Cardiac muscle cell (in vitro differentiated cells and primary cell): ENCODE measurements around the gene SPTB. TPM values are rescaled to one million over a fixed set of nuclear protein-coding genes. Genes with fewer than 3 reads are reported as not detected.
"Not testable (repeated sequence)": the region's sequence is repeated elsewhere in the genome, so short reads cannot be mapped to it uniquely, and the experiment has no call there.

Experiments used
- DNase-seq, 2 donors: peaks; one replicate each; pipeline versions ENCODE4 v3.0.0 to v3.0.0-alpha.2; 2010 to 2017; ENCODE audit warnings: low read depth in 1 of 2, low spot score in 1 of 2
- H3K27ac ChIP-seq: fragments of 200-600 bp; sonication (generic); 2 replicates; pipeline ENCODE4 v1.5.1; 2016
- H3K27me3 ChIP-seq: fragments of 200-600 bp; sonication (generic); 2 replicates; pipeline ENCODE4 v1.6.0; 2016; ENCODE audit warnings: control low read depth
- H3K36me3 ChIP-seq: fragments of 200-600 bp; sonication (generic); 2 replicates; pipeline ENCODE4 v1.5.1; 2016; ENCODE audit warnings: control low read depth
- H3K4me1 ChIP-seq: fragments of 200-600 bp; sonication (generic); 2 replicates; pipeline ENCODE4 v1.8.1; 2017; ENCODE audit warnings: low read depth, mild to moderate bottlenecking, mixed run types
- H3K4me3 ChIP-seq: fragments of 200-600 bp; sonication (generic); 2 replicates; pipeline ENCODE4 v1.5.1; 2016; ENCODE audit warnings: mild to moderate bottlenecking
- H3K9me3 ChIP-seq: fragments of 200-600 bp; sonication (generic); 2 replicates; pipeline ENCODE4 v1.5.1; 2017; ENCODE audit warnings: low read depth, mild to moderate bottlenecking, control low read depth
- polyA plus RNA-seq: library from polyadenylated mRNA; unstranded; fragments of >200 nt; fragmentation: Nextera tagmentation; extraction: Ambion mirVana; gene quantifications from 2 replicates; pipeline ENCODE4 v1.2.1, GENCODE V29; 2016
- total RNA-seq: library from RNA; depleted of rRNA; stranded (reverse); fragments of >200 nt; gene quantifications from 2 replicates; pipeline ENCODE4 v1.2.3, GENCODE V29; 2016
- TF ChIP-seq, protein P1 (sequence below): IDR thresholded peaks from 2 replicates; pipeline ENCODE4 v1.5.1; 2012; ENCODE audit warnings: low read depth, mild to moderate bottlenecking, low read length

SPTB gene
- total and polyA plus RNA-seq, 2 experiments from 2014 or later = 9.2 to 9.9 TPM

DNA sequence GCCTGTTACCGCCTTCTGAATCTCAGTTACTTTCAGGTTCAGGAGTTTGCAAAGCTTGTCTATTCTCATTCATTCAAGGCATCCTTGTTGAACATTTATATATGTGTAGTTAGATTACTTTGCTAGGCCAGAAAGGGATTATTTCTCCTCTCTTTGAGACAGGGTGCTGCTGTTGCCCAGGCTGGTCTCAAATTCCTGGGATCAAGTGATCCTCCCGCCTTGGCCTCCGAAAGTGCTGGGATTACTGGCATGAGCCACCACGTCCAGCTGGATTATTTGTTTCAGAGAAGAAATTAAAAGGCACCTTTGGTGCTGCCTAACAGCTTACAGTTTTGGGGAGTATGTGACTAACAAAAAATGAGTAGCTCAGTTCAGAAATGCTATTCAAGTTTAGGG, 35.3 kb upstream of the SPTB start:
- Histone ChIP-seq H3K4me1 (peaks cover 18% of the 10 kb centered on the region), H3K27ac (peak overlapping the region; percentile 94)
- TF ChIP-seq, protein P1, sequence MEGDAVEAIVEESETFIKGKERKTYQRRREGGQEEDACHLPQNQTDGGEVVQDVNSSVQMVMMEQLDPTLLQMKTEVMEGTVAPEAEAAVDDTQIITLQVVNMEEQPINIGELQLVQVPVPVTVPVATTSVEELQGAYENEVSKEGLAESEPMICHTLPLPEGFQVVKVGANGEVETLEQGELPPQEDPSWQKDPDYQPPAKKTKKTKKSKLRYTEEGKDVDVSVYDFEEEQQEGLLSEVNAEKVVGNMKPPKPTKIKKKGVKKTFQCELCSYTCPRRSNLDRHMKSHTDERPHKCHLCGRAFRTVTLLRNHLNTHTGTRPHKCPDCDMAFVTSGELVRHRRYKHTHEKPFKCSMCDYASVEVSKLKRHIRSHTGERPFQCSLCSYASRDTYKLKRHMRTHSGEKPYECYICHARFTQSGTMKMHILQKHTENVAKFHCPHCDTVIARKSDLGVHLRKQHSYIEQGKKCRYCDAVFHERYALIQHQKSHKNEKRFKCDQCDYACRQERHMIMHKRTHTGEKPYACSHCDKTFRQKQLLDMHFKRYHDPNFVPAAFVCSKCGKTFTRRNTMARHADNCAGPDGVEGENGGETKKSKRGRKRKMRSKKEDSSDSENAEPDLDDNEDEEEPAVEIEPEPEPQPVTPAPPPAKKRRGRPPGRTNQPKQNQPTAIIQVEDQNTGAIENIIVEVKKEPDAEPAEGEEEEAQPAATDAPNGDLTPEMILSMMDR = no peak

DNA sequence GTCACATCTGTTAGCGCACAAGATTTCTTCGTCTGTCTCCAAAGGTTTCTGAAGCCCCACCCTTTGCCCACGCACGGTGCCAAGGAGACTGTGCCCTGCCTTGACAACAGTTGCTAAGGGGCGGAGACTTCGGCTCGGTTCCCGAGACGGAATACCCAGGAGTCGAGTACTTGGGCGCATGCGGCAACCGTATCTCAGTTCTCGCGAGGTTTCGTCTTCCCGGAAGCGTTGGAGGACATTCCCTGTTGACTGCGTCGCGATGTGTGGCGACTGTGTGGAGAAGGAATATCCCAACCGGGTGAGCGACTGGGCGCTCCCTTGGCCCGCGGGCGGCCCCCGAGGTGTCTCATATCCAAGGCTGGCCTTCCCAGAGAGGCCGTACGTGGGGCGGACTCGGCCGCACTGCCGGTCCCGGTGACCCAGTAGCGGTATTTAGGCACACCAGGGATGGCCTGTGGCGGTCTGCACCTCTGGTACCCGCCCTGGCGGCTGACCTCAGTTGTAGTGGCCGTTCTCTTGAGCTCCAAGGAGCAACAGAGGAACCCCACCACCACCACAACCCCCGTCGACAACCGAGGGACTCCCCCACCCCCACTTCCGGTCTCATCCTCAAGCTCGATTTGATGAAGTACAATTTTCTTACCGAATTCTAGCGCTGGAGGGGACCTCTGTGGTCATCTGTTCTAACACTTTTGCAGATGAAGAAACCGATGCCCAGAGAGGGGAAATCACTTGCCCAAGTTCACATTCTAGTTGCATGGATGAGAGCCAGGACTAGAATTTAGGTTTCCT, 34.7 kb upstream of the SPTB start, which contains the start of gene CHURC1:
Gene CHURC1 (plus strand): TSS at position 219 of the 792 bp plus-strand sequence. CDS start 41 bp downstream, at position 260.
- Histone ChIP-seq H3K36me3 (no peaks in the 10 kb centered on the region), H3K9me3 (no peaks in the 10 kb centered on the region), H3K4me3 (peak within 1 kb of the TSS; percentile 80), H3K4me1 (peaks cover 18% of the 10 kb centered on the region), H3K27me3 (no peaks in the 10 kb centered on the region), H3K27ac (peak within 1 kb of the TSS; percentile 94)
- TF ChIP-seq, protein P1 = no peak
- DNase-seq = peak; percentile 98 to 99

More for the DNA sequence above, 35.3 kb upstream of the SPTB start:
- no peaks in the 10 kb centered on the region for H3K9me3 ChIP-seq
- no peaks in the 10 kb centered on the region for H3K27me3 ChIP-seq
- H3K4me3 ChIP-seq = peak overlapping the region; percentile 80
- no peak for DNase-seq
- H3K36me3 ChIP-seq = no peaks in the 10 kb centered on the region

- not testable (repeated sequence) for H3K9me3 ChIP-seq, H3K4me3 ChIP-seq, DNase-seq, H3K36me3 ChIP-seq, H3K27me3 ChIP-seq, H3K27ac ChIP-seq
- H3K4me1 ChIP-seq = peaks cover 18% of the 10 kb centered on the region
Observed at GRCh38 chr14:64913477-64913876, 33.8 kb upstream of the SPTB start.

DNA sequence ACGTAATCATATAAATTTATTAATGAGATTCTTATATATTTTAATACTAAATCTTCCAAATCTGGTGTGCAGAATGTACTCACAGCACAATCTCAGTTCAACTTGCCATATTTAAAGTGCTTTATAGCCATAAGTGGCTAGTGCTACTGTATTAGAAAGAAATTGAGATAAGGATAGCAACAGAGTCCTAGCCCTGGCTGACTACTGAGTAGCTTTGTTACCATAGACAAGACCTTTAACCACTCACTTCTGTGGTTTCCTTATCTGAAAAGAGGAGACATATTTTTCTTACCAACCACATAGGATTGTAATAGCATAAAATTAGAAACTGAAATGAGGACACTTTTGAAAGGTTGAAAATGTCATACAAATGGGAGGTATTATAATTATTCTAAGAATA, 32.6 kb upstream of the SPTB start:
- no peak overlapping the region for H3K4me3 ChIP-seq
- peaks cover 10% of the 10 kb centered on the region for H3K4me1 ChIP-seq
- H3K36me3 ChIP-seq = no peaks in the 10 kb centered on the region
- peak in 1 of 2 donors; percentile 25 for DNase-seq
- no peaks in the 10 kb centered on the region for H3K27me3 ChIP-seq
- no peaks in the 10 kb centered on the region for H3K9me3 ChIP-seq
- TF ChIP-seq, protein P1 = no peak
- H3K27ac ChIP-seq = peak overlapping the region; percentile 12

- DNase-seq = peak; percentile 39 to 55
- Histone ChIP-seq H3K27me3 (no peaks in the 10 kb centered on the region), H3K36me3 (no peaks in the 10 kb centered on the region), H3K4me3 (no peak overlapping the region), H3K27ac (no peak overlapping the region), H3K4me1 (peaks cover 10% of the 10 kb centered on the region), H3K9me3 (no peaks in the 10 kb centered on the region)
- TF ChIP-seq, protein P1 = peak; percentile 83
Observed at GRCh38 chr14:64910847-64911495, 31.3 kb upstream of the SPTB start.

DNA sequence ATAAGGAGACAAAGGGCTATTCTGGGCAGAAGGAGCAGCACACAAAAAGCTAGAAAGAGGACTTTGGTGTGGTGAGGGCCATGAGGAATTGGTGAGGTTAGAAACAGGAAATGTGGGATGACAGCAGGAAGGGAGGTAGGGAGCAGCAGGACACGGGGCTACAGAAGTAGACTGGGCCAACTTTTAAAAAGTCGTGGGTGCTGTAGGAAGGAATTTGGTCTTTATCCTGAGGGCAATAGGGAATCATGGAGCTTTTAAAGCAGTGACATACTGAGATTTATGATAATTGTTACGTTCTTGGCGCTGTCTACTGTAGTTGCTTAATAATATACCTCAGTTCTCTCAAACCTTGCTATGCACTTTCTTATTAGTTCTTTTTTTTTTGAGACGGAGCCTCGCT, 26.3 kb upstream of the SPTB start:
- Histone ChIP-seq H3K4me1 (no peaks in the 10 kb centered on the region), H3K27ac (no peak overlapping the region), H3K4me3 (no peak overlapping the region), H3K27me3 (no peaks in the 10 kb centered on the region), H3K36me3 (no peaks in the 10 kb centered on the region), H3K9me3 (no peaks in the 10 kb centered on the region)
- TF ChIP-seq, protein P1 = no peak
- DNase-seq = peak in 1 of 2 donors; percentile 18
